SU-DHL-6 (cell line): ENCODE results near the gene FBXW7.

Source experiments
- H2AFZ ChIP-seq: fragments of 200-600 bp; sonication (generic); 2 replicates; pipeline ENCODE4 v1.6.1; 2014; ENCODE audit warnings: low read depth, mild to moderate bottlenecking, moderate library complexity, mixed read lengths, antibody characterized with exemption, low read length; ENCODE audit not compliant: severe bottlenecking
- H3F3A ChIP-seq: fragments of 200-600 bp; shearing (Covaris generic); 2 replicates; pipeline ENCODE4 v1.6.0; 2016; ENCODE audit warnings: antibody characterized with exemption, mild to moderate bottlenecking; ENCODE audit not compliant: insufficient read depth
- H3K27ac ChIP-seq: fragments of 200-600 bp; sonication (generic); 2 replicates; pipeline ENCODE4 v1.5.1; 2016; ENCODE audit warnings: low read depth, mild to moderate bottlenecking, low read length, moderate library complexity, mixed read lengths
- H3K27me3 ChIP-seq: fragments of 200-600 bp; sonication (generic), shearing (Covaris generic); 2 replicates; pipeline ENCODE4 v1.6.0; 2014; ENCODE audit warnings: mild to moderate bottlenecking, low read length
- H3K36me3 ChIP-seq: fragments of 200-600 bp; sonication (generic); 2 replicates; pipeline ENCODE4 v1.6.1; 2014; ENCODE audit warnings: mild to moderate bottlenecking, low read length, mixed read lengths
- H3K4me2 ChIP-seq: fragments of 300-600, 200-600 bp; shearing (Covaris generic), sonication (generic); 2 replicates; pipeline ENCODE4 v1.6.0; 2014; ENCODE audit warnings: low read length, low read depth, mild to moderate bottlenecking; ENCODE audit not compliant: poor library complexity, severe bottlenecking
- H3K4me3 ChIP-seq: fragments of 200-600 bp; sonication (generic); 2 replicates; pipeline ENCODE4 v1.5.1; 2014; ENCODE audit warnings: antibody characterized with exemption, low read length, mild to moderate bottlenecking, mixed read lengths; ENCODE audit not compliant: insufficient read depth, poor library complexity, severe bottlenecking
- H3K79me2 ChIP-seq: fragments of 200-600 bp; sonication (generic); 2 replicates; pipeline ENCODE4 v1.6.1; 2014; ENCODE audit warnings: mild to moderate bottlenecking, low read length, moderate library complexity; ENCODE audit not compliant: insufficient read depth
- H3K9ac ChIP-seq: fragments of 200-600 bp; sonication (generic); 2 replicates; pipeline ENCODE4 v1.7.0; 2014; ENCODE audit warnings: mild to moderate bottlenecking, low read length
- H3K9me2 ChIP-seq: fragments of 200-600 bp; sonication (generic); replicated peaks from 2 replicates; pipeline ENCODE4 v1.6.1; 2014; ENCODE audit warnings: low read length; ENCODE audit not compliant: insufficient read depth
- H3K9me3 ChIP-seq: fragments of 200-600 bp; sonication (generic); 2 replicates; pipeline ENCODE4 v1.6.1; 2014; ENCODE audit warnings: low read length, mixed read lengths; ENCODE audit not compliant: insufficient read depth
- H4K20me1 ChIP-seq: fragments of 200-600 bp; sonication (generic); 2 replicates; pipeline ENCODE4 v1.6.1; 2014; ENCODE audit warnings: low read depth, mild to moderate bottlenecking, antibody characterized with exemption, low read length, moderate library complexity, mixed read lengths
- CTCF ChIP-seq: fragments of 200-600 bp; sonication (generic); IDR thresholded peaks from one replicate; pipeline ENCODE4 v1.5.1; 2017; ENCODE audit warnings: antibody characterized with exemption, mild to moderate bottlenecking, low read length, moderate library complexity; ENCODE audit not compliant: insufficient read depth, poor library complexity, severe bottlenecking
- EZH2phosphoT487 ChIP-seq: fragments of 200-600 bp; sonication (generic), shearing (Covaris generic); conservative IDR thresholded peaks from 2 replicates; pipeline ENCODE4 v1.6.1; 2018; ENCODE audit warnings: mild to moderate bottlenecking, antibody characterized with exemption, low read length, moderate library complexity, mixed read lengths

The FBXW7 gene

GRCh38 chr4:152480326-152480725 is 55.6 kb downstream of the FBXW7 start:
- H3F3A ChIP-seq, result no peaks in the 10 kb centered on the region; the same call in 1 of the 2 replicates
- H3K79me2 ChIP-seq, result peaks cover 83% of the 10 kb centered on the region
- no peaks in the 10 kb centered on the region for H3K9me3 ChIP-seq
- TF ChIP-seq EZH2phosphoT487, result no peak
- TF ChIP-seq CTCF, result no peak
- H4K20me1 ChIP-seq, result peaks cover 3% of the 10 kb centered on the region; the same call in 1 of the 2 replicates
- no peak overlapping the region for H3K4me3 ChIP-seq
- no peak overlapping the region for H3K27ac ChIP-seq
- no peak overlapping the region for H2AFZ ChIP-seq
- no peak overlapping the region for H3K4me2 ChIP-seq
- no peaks in the 10 kb centered on the region for H3K9me2 ChIP-seq
- peaks cover 12% of the 10 kb centered on the region for H3K36me3 ChIP-seq
- no peak overlapping the region for H3K9ac ChIP-seq
- H3K27me3 ChIP-seq, result no peaks in the 10 kb centered on the region

GRCh38 chr4:152479428-152480026 is 56.4 kb downstream of the FBXW7 start:
- TF ChIP-seq CTCF (no peak), EZH2phosphoT487 (no peak)
- no peaks in the 10 kb centered on the region for H3K27me3 ChIP-seq
- no peak overlapping the region for H3K27ac ChIP-seq
- 0 out of 2 replicates have a peak, but pooled peaks cover 3% of the 10 kb centered on the region for H4K20me1 ChIP-seq
- H3K9ac ChIP-seq, result no peak overlapping the region
- peaks cover 12% of the 10 kb centered on the region for H3K36me3 ChIP-seq
- peaks cover 85% of the 10 kb centered on the region for H3K79me2 ChIP-seq
- no peak overlapping the region for H2AFZ ChIP-seq
- H3K4me2 ChIP-seq, result no peak overlapping the region
- H3K4me3 ChIP-seq, result no peak overlapping the region
- no peaks in the 10 kb centered on the region for H3K9me3 ChIP-seq
- no peaks in the 10 kb centered on the region; the same call in 1 of the 2 replicates for H3F3A ChIP-seq
- H3K9me2 ChIP-seq, result no peaks in the 10 kb centered on the region

- Histone ChIP-seq H3K4me2 (no peak overlapping the region), H3K27ac (no peak overlapping the region), H3K36me3 (peaks cover 12% of the 10 kb centered on the region), H3K4me3 (no peak overlapping the region), H3K79me2 (peaks cover 90% of the 10 kb centered on the region), H4K20me1 (0 out of 2 replicates have a peak, but pooled peaks cover 3% of the 10 kb centered on the region), H3K9me2 (no peaks in the 10 kb centered on the region), H3K27me3 (no peaks in the 10 kb centered on the region), H3K9ac (no peak overlapping the region), H2AFZ (no peak overlapping the region), H3K9me3 (no peaks in the 10 kb centered on the region), H3F3A (peaks cover 5% of the 10 kb centered on the region; the same call in 1 of the 2 replicates)
- TF ChIP-seq CTCF (no peak), EZH2phosphoT487 (no peak)
Observed at GRCh38 chr4:152478461-152479237, 57.2 kb downstream of the FBXW7 start.
